ENCODE data around the gene MICB. TPM values are rescaled to one million over a fixed set of nuclear protein-coding genes. Genes with fewer than 3 reads are reported as not detected.

The MICB gene
- total and polyA plus RNA-seq, 2 of the 8 experiments (the other 6 are each of a cell fraction or from before 2014, with no cell fraction given) = 16.2 to 25.3 TPM

- no peak overlapping the region for H2BK120ac ChIP-seq (replicated peaks; ENCODE audit: low read depth, low read length)
- H3K9me3 ChIP-seq (ENCODE audit: insufficient read depth in 2 of 2, low read depth in 1 of 2, low read length in 1 of 2) = no peaks in the 10 kb centered on the region
- WGBS, 2 experiments (ENCODE audit: extremely low coverage in 1 of 2, insufficient coverage in 1 of 2, insufficient read length in 1 of 2, insufficient replicate concordance in 2 of 2, low coverage in 1 of 2, low lambda C conversion rate in 2 of 2, missing lambda C conversion rate in 1 of 2) = 93% methylated on average over 6 of the region's 6 CpGs; no CpG with 5 or more reads in 1 of the 2 experiments
- H4K91ac ChIP-seq (replicated peaks; ENCODE audit: insufficient read length, low read length) = no peak overlapping the region
- no peak overlapping the region for H3K27ac ChIP-seq (ENCODE audit: low read depth, low read length)
- H2AFZ ChIP-seq (ENCODE audit: low read length) = no peak overlapping the region
- H4K5ac ChIP-seq (ENCODE audit: insufficient read length, low read depth, low read length) = no peak overlapping the region
- H3K23ac ChIP-seq (ENCODE audit: insufficient read length) = no peak overlapping the region
- H3K9ac ChIP-seq (replicated peaks in 1 of 4; ENCODE audit: extremely low read depth in 1 of 4, low read depth in 3 of 4, low read length in 3 of 4) = no peak overlapping the region
- H3K4me3 ChIP-seq (ENCODE audit: extremely low read depth in 1 of 4, insufficient read depth in 2 of 4, low read depth in 3 of 4, low read length in 4 of 4) = no peak overlapping the region
- no peaks in the 10 kb centered on the region for H3K27me3 ChIP-seq (replicated peaks in 1 of 4; ENCODE audit: control insufficient read depth in 3 of 4, extremely low read depth in 1 of 4, insufficient read depth in 3 of 4, low read length in 3 of 4)
- H3K56ac ChIP-seq (replicated peaks; ENCODE audit: insufficient read length, low read depth, low read length) = no peak overlapping the region
- POLR2A ChIA-PET (ENCODE audit: partially characterized antibody) = interaction anchor here (0.6 to 18.4 kb wide), 14 partner anchors 3 to 119 kb away, joined by 3 to 428 read pairs (median 3); partner anchors contain the start of genes ATP6V1G2, BAG6, DDX39B and MCCD1
- H2BK5ac ChIP-seq (ENCODE audit: low read depth, low read length) = no peak overlapping the region
- no peaks in the 10 kb centered on the region for H3K23me2 ChIP-seq (ENCODE audit: low read depth, low read length)
- H2BK15ac ChIP-seq (ENCODE audit: low read length) = no peak overlapping the region
- no peak for DNase-seq (ENCODE audit: low read depth in 1 of 2, low spot score in 2 of 2)
- no peak overlapping the region for H3K18ac ChIP-seq (ENCODE audit: extremely low read depth, low read length)
- H3K4me2 ChIP-seq (ENCODE audit: insufficient read depth in 1 of 2, low read depth in 2 of 2, low read length in 2 of 2) = no peak overlapping the region
- H3K79me1 ChIP-seq (ENCODE audit: low read depth, low read length) = peaks cover 10% of the 10 kb centered on the region; the same call in 1 of the 2 replicates
- TF ChIP-seq POLR2A (IDR thresholded peaks at IDR 0.05; ENCODE audit: control extremely low read depth in 1 of 2, low read depth in 2 of 2, low read length in 2 of 2) = peak; percentile 53 to 60; a peak in 2 of 3 replicates
- TF ChIP-seq KDM4A (IDR thresholded peaks at IDR 0.05; ENCODE audit: low read depth, low read length, severe bottlenecking) = no peak
- TF ChIP-seq POLR2AphosphoS5 (IDR thresholded peaks at IDR 0.05; ENCODE audit: low read depth, low read length) = peak; percentile 21; the same call in 1 of the 2 replicates
- TF ChIP-seq NANOG (IDR thresholded peaks at IDR 0.05; ENCODE audit: insufficient read depth, low read depth, low read length, poor library complexity, severe bottlenecking) = no peak
- FAIRE-seq = no peak
- no peak overlapping the region for H2AK5ac ChIP-seq (ENCODE audit: low read depth, low read length)
- H4K8ac ChIP-seq (ENCODE audit: extremely low read depth, insufficient read depth, low read length) = no peak overlapping the region
- CTCF ChIA-PET (ENCODE audit: partially characterized antibody) = interaction anchor here (0.6 kb wide), 1 partner anchor 39 kb away, joined by 3 read pairs; no protein-coding TSS in a partner anchor
- H3K4ac ChIP-seq (replicated peaks; ENCODE audit: insufficient read length, low read depth, low read length) = no peak overlapping the region
- peaks cover 3 to 8% (median 4%) of the 10 kb centered on the region in 4 experiments; a peak in 5 of 7 replicates for H3K4me1 ChIP-seq (replicated peaks in 1 of 4; ENCODE audit: control insufficient read depth in 3 of 4, insufficient read depth in 4 of 4, low read length in 3 of 4)
- H2BK20ac ChIP-seq (ENCODE audit: low read length) = no peak overlapping the region
- H4K20me1 ChIP-seq (replicated peaks in 1 of 2; ENCODE audit: control insufficient read depth in 1 of 2, insufficient read depth in 2 of 2, low read length in 2 of 2) = peaks cover 42 to 43% of the 10 kb centered on the region in 2 experiments
- peaks cover 9 to 45% of the 10 kb centered on the region in 2 experiments for H3K79me2 ChIP-seq (ENCODE audit: control insufficient read depth in 1 of 2, insufficient read depth in 2 of 2, low read length in 2 of 2)
- peaks cover 75 to 99% (median 87%) of the 10 kb centered on the region in 4 experiments for H3K36me3 ChIP-seq (ENCODE audit: control insufficient read depth in 2 of 4, insufficient read depth in 4 of 4, low read length in 3 of 4)
- H3K14ac ChIP-seq (ENCODE audit: insufficient read length) = no peak overlapping the region
- no peak overlapping the region for H2BK12ac ChIP-seq (ENCODE audit: low read depth, low read length)
These were observed 36.1 kb downstream of the MICB start for GRCh38 chr6:31534011-31534410.
